ENCODE data around the gene KATNB1. TPM values are rescaled to one million over a fixed set of nuclear protein-coding genes. Genes with fewer than 3 reads are reported as not detected.

Gene KATNB1
- total RNA-seq, 2 experiments from 2014 or later: 21.0 to 22.3 TPM

- no peak overlapping the region for H3K27ac Mint-ChIP-seq
Observed at GRCh38 chr16:57748596-57748995, 13.0 kb downstream of the KATNB1 start.

GRCh38 chr16:57749101-57749692 is 13.6 kb downstream of the KATNB1 start:
- intact Hi-C loops (cut with DNase I, micrococcal nuclease): no loop called here
- H3K4me1 Mint-ChIP-seq (ENCODE audit: low read depth): no peaks in the 10 kb centered on the region
- H3K27ac Mint-ChIP-seq: no peak overlapping the region
- Histone ChIP-seq H3K36me3 (ENCODE audit: insufficient read depth, low read length) (peaks cover 13% of the 10 kb centered on the region), H3K4me1 (ENCODE audit: insufficient read depth, low read length) (no peaks in the 10 kb centered on the region), H3K4me3 (ENCODE audit: low read length) (no peak overlapping the region), H3K27ac (ENCODE audit: low read depth in 1 of 2, low read length in 2 of 2) (no peak overlapping the region), H3K9me3 (ENCODE audit: control insufficient read depth in 1 of 2, insufficient read depth in 1 of 2, low read length in 2 of 2) (no peaks in the 10 kb centered on the region), H3K27me3 (ENCODE audit: control insufficient read depth in 1 of 2, insufficient read depth in 2 of 2, low read length in 2 of 2) (no peaks in the 10 kb centered on the region)
- H3K4me3 Mint-ChIP-seq: no peak overlapping the region
- H3K9me3 Mint-ChIP-seq: no peaks in the 10 kb centered on the region
- peaks cover 14% of the 10 kb centered on the region for H3K36me3 Mint-ChIP-seq (ENCODE audit: low read depth)
- POLR2A ChIA-PET: interaction anchor here (3.0 kb wide), 1 partner anchor 13 kb away, joined by 10 read pairs; the partner anchor contains the start of gene KATNB1
- no peak for DNase-seq
- H3K27me3 Mint-ChIP-seq: no peaks in the 10 kb centered on the region
- TF ChIP-seq, protein P1, sequence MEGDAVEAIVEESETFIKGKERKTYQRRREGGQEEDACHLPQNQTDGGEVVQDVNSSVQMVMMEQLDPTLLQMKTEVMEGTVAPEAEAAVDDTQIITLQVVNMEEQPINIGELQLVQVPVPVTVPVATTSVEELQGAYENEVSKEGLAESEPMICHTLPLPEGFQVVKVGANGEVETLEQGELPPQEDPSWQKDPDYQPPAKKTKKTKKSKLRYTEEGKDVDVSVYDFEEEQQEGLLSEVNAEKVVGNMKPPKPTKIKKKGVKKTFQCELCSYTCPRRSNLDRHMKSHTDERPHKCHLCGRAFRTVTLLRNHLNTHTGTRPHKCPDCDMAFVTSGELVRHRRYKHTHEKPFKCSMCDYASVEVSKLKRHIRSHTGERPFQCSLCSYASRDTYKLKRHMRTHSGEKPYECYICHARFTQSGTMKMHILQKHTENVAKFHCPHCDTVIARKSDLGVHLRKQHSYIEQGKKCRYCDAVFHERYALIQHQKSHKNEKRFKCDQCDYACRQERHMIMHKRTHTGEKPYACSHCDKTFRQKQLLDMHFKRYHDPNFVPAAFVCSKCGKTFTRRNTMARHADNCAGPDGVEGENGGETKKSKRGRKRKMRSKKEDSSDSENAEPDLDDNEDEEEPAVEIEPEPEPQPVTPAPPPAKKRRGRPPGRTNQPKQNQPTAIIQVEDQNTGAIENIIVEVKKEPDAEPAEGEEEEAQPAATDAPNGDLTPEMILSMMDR (IDR thresholded peaks at IDR 0.05): no peak
- CTCF ChIA-PET: no interaction called here
- ATAC-seq (ENCODE audit: poor library complexity): no peak

More at GRCh38 chr16:57748596-57748995, 13.0 kb downstream of the KATNB1 start:
- no peak for ATAC-seq (ENCODE audit: poor library complexity)
- Histone ChIP-seq H3K27me3 (ENCODE audit: control insufficient read depth in 1 of 2, insufficient read depth in 2 of 2, low read length in 2 of 2) (no peaks in the 10 kb centered on the region), H3K27ac (ENCODE audit: low read depth in 1 of 2, low read length in 2 of 2) (no peak overlapping the region), H3K36me3 (ENCODE audit: insufficient read depth, low read length) (peaks cover 14% of the 10 kb centered on the region), H3K9me3 (ENCODE audit: control insufficient read depth in 1 of 2, insufficient read depth in 1 of 2, low read length in 2 of 2) (no peaks in the 10 kb centered on the region), H3K4me1 (ENCODE audit: insufficient read depth, low read length) (no peaks in the 10 kb centered on the region), H3K4me3 (ENCODE audit: low read length) (no peak overlapping the region)
- no peaks in the 10 kb centered on the region for H3K9me3 Mint-ChIP-seq
- DNase-seq: no peak
- no peak overlapping the region for H3K4me3 Mint-ChIP-seq
- no peaks in the 10 kb centered on the region for H3K27me3 Mint-ChIP-seq
- ChIA-PET CTCF (no interaction called here), POLR2A (interaction anchor here (3.0 kb wide), 1 partner anchor 13 kb away, joined by 10 read pairs; the partner anchor contains the start of gene KATNB1)
- intact Hi-C loops (cut with DNase I, micrococcal nuclease): no loop called here
- TF ChIP-seq, protein P1 (IDR thresholded peaks at IDR 0.05): no peak
- no peaks in the 10 kb centered on the region for H3K4me1 Mint-ChIP-seq (ENCODE audit: low read depth)
- H3K36me3 Mint-ChIP-seq (ENCODE audit: low read depth): peaks cover 14% of the 10 kb centered on the region

DNA sequence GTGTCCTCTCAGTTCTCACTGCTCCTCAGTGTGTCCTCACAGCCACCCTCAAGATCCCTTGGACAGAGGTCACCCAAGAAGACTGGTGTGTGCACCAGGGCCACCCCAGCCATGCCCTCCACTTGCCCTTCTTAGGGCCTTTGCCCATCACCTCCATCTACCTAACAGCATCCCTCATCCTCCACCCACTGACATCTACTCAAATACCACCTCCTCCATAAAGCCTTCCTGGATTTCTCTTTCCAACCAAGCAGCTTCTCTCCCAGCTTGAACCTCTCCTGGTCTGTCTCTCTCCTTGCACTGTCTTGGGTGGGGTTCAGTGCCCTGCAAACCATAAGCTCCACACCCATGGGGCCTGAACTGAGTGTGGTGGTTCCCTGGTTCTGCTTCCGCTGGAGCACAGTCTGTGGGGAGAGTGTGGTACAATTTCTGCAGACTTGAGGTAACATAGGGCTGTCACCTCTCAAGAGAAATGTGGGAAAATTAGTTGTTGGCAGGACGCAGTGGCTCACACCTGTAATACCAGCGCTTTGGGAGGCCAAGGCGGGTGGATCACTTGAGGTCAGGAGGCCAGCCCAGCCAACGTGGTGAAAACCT is 14.4 kb downstream of the KATNB1 start:
- no peaks in the 10 kb centered on the region for H3K27me3 ChIP-seq (ENCODE audit: control insufficient read depth in 1 of 2, insufficient read depth in 2 of 2, low read length in 2 of 2)
- POLR2A ChIA-PET: interaction anchor here (3.0 kb wide), 1 partner anchor 14 kb away, joined by 10 read pairs; the partner anchor contains the start of gene KATNB1
- no peak for DNase-seq
- no peaks in the 10 kb centered on the region for H3K9me3 ChIP-seq (ENCODE audit: control insufficient read depth in 1 of 2, insufficient read depth in 1 of 2, low read length in 2 of 2)
- TF ChIP-seq, protein P1 (IDR thresholded peaks at IDR 0.05): no peak
- no peak overlapping the region for H3K4me3 Mint-ChIP-seq
- H3K4me1 Mint-ChIP-seq (ENCODE audit: low read depth): no peaks in the 10 kb centered on the region
- H3K27me3 Mint-ChIP-seq: no peaks in the 10 kb centered on the region
- H3K9me3 Mint-ChIP-seq: no peaks in the 10 kb centered on the region
- no peak for ATAC-seq (ENCODE audit: poor library complexity)
- no peak overlapping the region for H3K27ac Mint-ChIP-seq
- intact Hi-C loops (cut with DNase I, micrococcal nuclease): loop anchor here in 1 of 2 experiments (10.0 kb wide), 1 partner anchor 115 kb away; no protein-coding TSS in a partner anchor
- peaks cover 18% of the 10 kb centered on the region for H3K36me3 Mint-ChIP-seq (ENCODE audit: low read depth)
- H3K27ac ChIP-seq (ENCODE audit: low read depth in 1 of 2, low read length in 2 of 2): no peak overlapping the region
- H3K4me1 ChIP-seq (ENCODE audit: insufficient read depth, low read length): no peaks in the 10 kb centered on the region
- CTCF ChIA-PET: no interaction called here
- H3K36me3 ChIP-seq (ENCODE audit: insufficient read depth, low read length): peaks cover 15% of the 10 kb centered on the region
- H3K4me3 ChIP-seq (ENCODE audit: low read length): no peak overlapping the region

Data from CD4-positive, alpha-beta T cell (primary cell).